GM12801 (cell line): Measurements from ENCODE around the gene PHKB.

Experiments used
- CTCF ChIP-seq: IDR thresholded peaks from one replicate; pipeline ENCODE4 v1.5.1; 2011; ENCODE audit warnings: control low read depth; ENCODE audit not compliant: insufficient read length; ENCODE audit errors: extremely low read depth

PHKB gene

GRCh38 chr16:47465919-47466630, 4.9 kb downstream of the PHKB start:
- no peak for TF ChIP-seq CTCF

- no peak for TF ChIP-seq CTCF
These were observed 6.4 kb downstream of the PHKB start for GRCh38 chr16:47467501-47467900.

- no peak for TF ChIP-seq CTCF
These were observed 8.1 kb downstream of the PHKB start for GRCh38 chr16:47469227-47469626.

GRCh38 chr16:47470211-47470610, 9.1 kb downstream of the PHKB start:
- no peak for TF ChIP-seq CTCF

- TF ChIP-seq CTCF = no peak
These were observed 9.7 kb downstream of the PHKB start for GRCh38 chr16:47470810-47471209.

DNA sequence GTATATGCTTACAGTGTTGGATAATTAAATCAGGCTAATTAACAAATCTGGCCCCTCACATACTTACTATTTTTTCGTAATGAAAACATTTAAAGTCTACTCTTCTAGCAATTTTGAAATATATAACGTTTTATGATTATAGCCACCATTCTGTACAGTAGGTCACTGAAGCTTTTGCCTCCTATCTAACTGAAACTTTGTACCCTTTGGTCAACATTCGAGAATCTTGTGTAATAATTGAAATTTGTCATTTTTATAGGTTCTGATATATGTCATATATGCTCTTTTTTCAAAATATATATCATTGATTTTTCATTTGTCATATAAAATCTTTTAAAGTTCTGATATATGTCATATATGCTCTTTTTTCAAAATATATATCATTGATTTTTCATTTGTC, 12.7 kb downstream of the PHKB start:
- TF ChIP-seq CTCF = no peak

DNA sequence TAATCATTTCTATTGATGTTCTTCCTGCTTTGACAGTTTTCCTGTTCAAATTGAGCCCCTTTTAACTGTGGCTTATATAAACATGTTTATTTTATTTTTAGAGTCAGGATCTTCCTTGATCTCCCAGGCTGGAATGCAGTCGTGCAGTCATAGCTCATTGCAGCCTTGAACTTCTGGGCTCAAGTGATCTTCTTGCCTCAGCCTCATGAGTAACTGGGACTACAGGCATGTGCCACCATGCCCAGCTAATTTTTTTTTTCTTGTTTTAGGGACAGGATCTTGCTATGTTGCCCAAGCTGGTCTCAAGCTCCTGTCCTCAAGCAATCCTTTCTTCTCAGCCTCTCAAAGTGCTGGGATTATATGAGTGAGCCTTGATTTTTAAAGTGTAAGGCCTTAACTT, 14.7 kb downstream of the PHKB start:
- no peak for TF ChIP-seq CTCF
